ENCODE results near the gene BAIAP3.

The BAIAP3 gene

GRCh38 chr16:1313721-1314369, 19.6 kb upstream of the BAIAP3 start:
- TF ChIP-seq CTCF (IDR thresholded peaks at IDR 0.05; ENCODE audit: low read depth, low read length, missing control alignments) = no peak
- H3K4me3 ChIP-seq (replicated peaks; ENCODE audit: low read depth, low read length) = no peak overlapping the region
- DNase-seq (ENCODE audit: extremely low read depth, low read depth) = no peak

GRCh38 chr16:1314399-1315068, 18.9 kb upstream of the BAIAP3 start:
- TF ChIP-seq CTCF (IDR thresholded peaks at IDR 0.05; ENCODE audit: low read depth, low read length, missing control alignments) = no peak
- no peak overlapping the region for H3K4me3 ChIP-seq (replicated peaks; ENCODE audit: low read depth, low read length)
- no peak for DNase-seq (ENCODE audit: extremely low read depth, low read depth)

GRCh38 chr16:1315081-1316032, 18.1 kb upstream of the BAIAP3 start:
- H3K4me3 ChIP-seq (replicated peaks; ENCODE audit: low read depth, low read length) = no peak overlapping the region
- no peak for TF ChIP-seq CTCF (IDR thresholded peaks at IDR 0.05; ENCODE audit: low read depth, low read length, missing control alignments)
- DNase-seq (ENCODE audit: extremely low read depth, low read depth) = no peak

GRCh38 chr16:1316033-1316405, 17.4 kb upstream of the BAIAP3 start:
- no peak for DNase-seq (ENCODE audit: extremely low read depth, low read depth)
- H3K4me3 ChIP-seq (replicated peaks; ENCODE audit: low read depth, low read length) = no peak overlapping the region
- no peak for TF ChIP-seq CTCF (IDR thresholded peaks at IDR 0.05; ENCODE audit: low read depth, low read length, missing control alignments)

- DNase-seq (ENCODE audit: extremely low read depth, low read depth) = no peak
- TF ChIP-seq CTCF (IDR thresholded peaks at IDR 0.05; ENCODE audit: low read depth, low read length, missing control alignments) = no peak
- no peak overlapping the region for H3K4me3 ChIP-seq (replicated peaks; ENCODE audit: low read depth, low read length)
Measured at GRCh38 chr16:1317479-1318267, 15.8 kb upstream of the BAIAP3 start.

- DNase-seq (ENCODE audit: extremely low read depth, low read depth) = no peak
- no peak for TF ChIP-seq CTCF (IDR thresholded peaks at IDR 0.05; ENCODE audit: low read depth, low read length, missing control alignments)
- H3K4me3 ChIP-seq (replicated peaks; ENCODE audit: low read depth, low read length) = no peak overlapping the region
Measured at GRCh38 chr16:1318268-1318545, 15.2 kb upstream of the BAIAP3 start.

Data from HFF-Myc (cell line).